K562 (cell line): Measurements from ENCODE around the gene DOP1B. TPM values are rescaled to one million over a fixed set of nuclear protein-coding genes. Genes with fewer than 3 reads are reported as not detected.
"Not testable (repeated sequence)": the region's sequence is repeated elsewhere in the genome, so short reads cannot be mapped to it uniquely, and the experiment has no call there.

Experiments
- ATAC-seq: fragments of 200-7000 bp; cut with Tn5 transposase; 3 replicates; pipeline ENCODE4 v1.9.1; 2020; ENCODE audit warnings: moderate library complexity
- BruUV-seq: library from RNA; stranded (reverse); fragments of 400-500 nt; replicated peaks from 2 replicates; lab custom pipeline; 2021; lab: Mats Ljungman, UMichigan
- CTCF ChIA-PET: fragments of 300-600 bp; formaldehyde crosslinking; extraction: SDS; loops from one replicate; lab custom pipeline; 2021; ENCODE audit warnings: low intra/inter-chr PET ratio; lab: Yijun Ruan, JAX
- POLR2A ChIA-PET: fragments of 300-600, 350-650 bp; sonication (Branson Sonifier 250); formaldehyde crosslinking; extraction: SDS; loops from one replicate; lab custom pipeline; 2021; ENCODE audit warnings: antibody characterized with exemption, inconsistent platforms; lab: Yijun Ruan, JAX
- DNase-seq, 4 experiments: peaks; one replicate each; pipeline versions ENCODE4 v3.0.0 to v3.0.0-alpha.2; 2011 to 2018; ENCODE audit warnings: low spot score in 3 of 4, mixed read lengths in 3 of 4; ENCODE audit errors: extremely low read depth in 1 of 4
- FAIRE-seq: peaks from 2 replicates; lab custom pipeline; 2011; peaks lifted over from hg19 to GRCh38; lab: Jason Lieb, UNC
- H2AFZ ChIP-seq: 2 replicates; pipeline ENCODE4 v1.6.0; 2011; ENCODE audit warnings: low read depth, low read length, control low read depth, inconsistent platforms
- H3K27ac ChIP-seq: fragments of 200-600 bp; 3 replicates; pipeline ENCODE4 v1.8.0; 2011; ENCODE audit warnings: low read depth, mild to moderate bottlenecking, control low read depth, inconsistent platforms, low read length, moderate library complexity, mixed read lengths; ENCODE audit errors: extremely low read depth
- H3K27me3 ChIP-seq, 2 experiments: fragments of 300-600 bp in 1 of 2; 2 replicates in 1 of 2; 3 replicates in 1 of 2; pipeline versions ENCODE4 v1.6.0 to v1.8.0; 2011; ENCODE audit warnings: inconsistent platforms in 2 of 2, low read length in 2 of 2, mild to moderate bottlenecking in 1 of 2, mixed read lengths in 1 of 2, moderate library complexity in 1 of 2; ENCODE audit not compliant: control insufficient read depth in 2 of 2, insufficient read depth in 2 of 2
- H3K36me3 ChIP-seq: fragments of 300-600 bp; 3 replicates; pipeline ENCODE4 v1.8.0; 2011; ENCODE audit warnings: mild to moderate bottlenecking, low read length, inconsistent platforms; ENCODE audit not compliant: control insufficient read depth, insufficient read depth
- H3K4me1 ChIP-seq, 2 experiments: fragments of 200-600 bp in 1 of 2; replicated peaks in 1 of 2; 2 replicates in 1 of 2; 3 replicates in 1 of 2; pipeline versions ENCODE4 v1.5.1 to v1.8.0; 2011; ENCODE audit warnings: inconsistent platforms in 2 of 2, low read length in 2 of 2, mild to moderate bottlenecking in 1 of 2, mixed read lengths in 1 of 2, moderate library complexity in 1 of 2; ENCODE audit not compliant: control insufficient read depth in 2 of 2, insufficient read depth in 2 of 2
- H3K4me2 ChIP-seq: 2 replicates; pipeline ENCODE4 v1.6.1; 2011; ENCODE audit warnings: low read length, control low read depth, inconsistent platforms, mixed read lengths; ENCODE audit not compliant: insufficient read depth
- H3K4me3 ChIP-seq: fragments of 200-600 bp; sonication (generic), shearing (Covaris generic); 2 replicates; pipeline ENCODE4 v1.5.1; 2016; ENCODE audit warnings: control low read depth, inconsistent platforms
- H3K79me2 ChIP-seq: fragments of 200-600 bp; 3 replicates; pipeline ENCODE4 v1.8.0; 2011; ENCODE audit warnings: low read length, inconsistent platforms; ENCODE audit not compliant: control insufficient read depth, insufficient read depth
- H3K9ac ChIP-seq, 2 experiments: 2 replicates each; pipeline versions ENCODE4 v1.6.0 to v1.6.1; 2011; ENCODE audit warnings: low read depth in 2 of 2, low read length in 2 of 2, control low read depth in 1 of 2, inconsistent platforms in 1 of 2, mild to moderate bottlenecking in 1 of 2, mixed read lengths in 1 of 2; ENCODE audit not compliant: insufficient read depth in 1 of 2
- H3K9me1 ChIP-seq: one replicate; pipeline ENCODE4 v1.6.0; 2011; ENCODE audit warnings: inconsistent platforms, mild to moderate bottlenecking, low read length, moderate library complexity; ENCODE audit not compliant: control insufficient read depth, insufficient read depth
- H3K9me3 ChIP-seq: replicated peaks from 2 replicates; pipeline ENCODE4 v1.5.1; 2011; ENCODE audit warnings: low read depth, low read length, inconsistent platforms; ENCODE audit not compliant: control insufficient read depth, insufficient read depth
- H4K20me1 ChIP-seq: replicated peaks from 2 replicates; pipeline ENCODE4 v1.6.1; 2011; ENCODE audit warnings: low read length, inconsistent platforms, mixed read lengths; ENCODE audit not compliant: control insufficient read depth, insufficient read depth
- CBX2 ChIP-seq: fragments of 200-600 bp; sonication (generic); IDR thresholded peaks from one replicate; pipeline ENCODE4 v1.6.1; 2012; ENCODE audit warnings: mild to moderate bottlenecking, low read length, inconsistent platforms; ENCODE audit not compliant: insufficient read depth, poor library complexity, severe bottlenecking
- DMBX1 ChIP-seq: fragments of 250-450 bp; sonication (Bioruptor Pico); IDR thresholded peaks from 2 replicates; pipeline ENCODE4 v1.8.0; 2022; ENCODE audit warnings: inconsistent platforms, mild to moderate bottlenecking, moderate library complexity, borderline replicate concordance
- EZH2 ChIP-seq: IDR thresholded peaks from 2 replicates; pipeline ENCODE4 v1.6.1; 2012; ENCODE audit warnings: low read depth, mild to moderate bottlenecking, inconsistent platforms, low read length, borderline replicate concordance
- MTA3 ChIP-seq: fragments of 450-650 bp; formaldehyde crosslinking; IDR thresholded peaks from 2 replicates; pipeline ENCODE4 v1.6.1; 2017; ENCODE audit warnings: mild to moderate bottlenecking, borderline replicate concordance
- PCBP1 ChIP-seq: fragments of 200-400 bp; formaldehyde crosslinking; IDR thresholded peaks from 2 replicates; pipeline ENCODE4 v1.6.1; 2018; ENCODE audit warnings: mild to moderate bottlenecking, low read depth, low read length; ENCODE audit not compliant: poor library complexity, severe bottlenecking
- PML ChIP-seq: IDR thresholded peaks from 2 replicates; pipeline ENCODE4 v1.6.1; 2012; ENCODE audit warnings: low read length, inconsistent platforms
- SNIP1 ChIP-seq: fragments of 450-650 bp; IDR thresholded peaks from 2 replicates; pipeline ENCODE4 v1.7.1; 2017; ENCODE audit warnings: low read depth, mild to moderate bottlenecking
- TAF15 ChIP-seq: fragments of 200-400 bp; formaldehyde crosslinking; IDR thresholded peaks from 2 replicates; pipeline ENCODE4 v1.6.1; 2017; ENCODE audit warnings: mild to moderate bottlenecking, low read depth, low read length, moderate library complexity
- ZNF12 ChIP-seq: sonication (generic); formaldehyde crosslinking; IDR thresholded peaks from 2 replicates; pipeline ENCODE4 v1.4.0; 2020; ENCODE audit warnings: mild to moderate bottlenecking, missing genetic modification reagents
- ZNF354B ChIP-seq: fragments of 250-450 bp; sonication (Bioruptor Pico); IDR thresholded peaks from 2 replicates; pipeline ENCODE4 v1.4.0; 2020
- WGBS: fragments of 100-300 bp; shearing (Covaris generic); methylation state at CpG from one replicate; pipeline ENCODE4 v1.1.6; 2016; ENCODE audit warnings: low coverage, mixed read lengths; ENCODE audit not compliant: insufficient coverage; ENCODE audit errors: missing lambda C conversion rate; 5-methylcytosine and 5-hydroxymethylcytosine counted together
- in situ Hi-C: fragments of 300-500 bp; cut with MboI; formaldehyde crosslinking; loops from 4 replicates; pipeline ENCODE4 v1.15.0; 2018; ENCODE audit warnings: inconsistent platforms, mixed read lengths
- intact Hi-C: fragments of 100-400 bp; cut with micrococcal nuclease; formaldehyde crosslinking; loops from 2 replicates; pipeline ENCODE4 v1.14.2; 2022
- polyA plus RNA-seq, 8 experiments: library from polyadenylated mRNA; depleted of rRNA in 4 of 8; stranded (reverse) in 5 of 8; unstranded in 3 of 8; fragments of >200 nt; fragmentation: Nextera tagmentation in 2 of 8; fragmentation: Illumina TruSeq in 1 of 8; extraction: Ambion mirVana in 2 of 8; extraction: Trizol in 1 of 8; gene quantifications; 2 replicates each; pipeline versions ENCODE4 v1.2.1 to v1.2.3, GENCODE V29; 2011 to 2014; ENCODE audit warnings: inconsistent platforms in 1 of 8, missing spikeins in 1 of 8
- total RNA-seq, 7 experiments: library from RNA; depleted of rRNA in 6 of 7; stranded (reverse); fragments of >200 nt in 6 of 7; fragmentation: Illumina TruSeq in 2 of 7; extraction: Trizol in 2 of 7; gene quantifications; 2 replicates each; pipeline versions ENCODE4 v1.2.1 to v1.2.3, GENCODE V29; 2011 to 2021; ENCODE audit warnings: low replicate concordance in 1 of 7
- TF ChIP-seq, protein P1 (sequence below): fragments of 250-450 bp; sonication (Bioruptor Pico); IDR thresholded peaks from 2 replicates; pipeline ENCODE4 v1.4.0; 2020; ENCODE audit warnings: mild to moderate bottlenecking, moderate library complexity
- TF ChIP-seq, protein P2 (sequence below), 2 experiments: fragments of 450-650 bp; IDR thresholded peaks; 2 replicates each; pipeline ENCODE4 v1.6.1; 2016

DOP1B gene
- total and polyA plus RNA-seq, 9 of the 15 experiments (the other 6 are each of a cell fraction or from before 2014, with no cell fraction given), result 0.04 to 2.2 (median 0.68) TPM

DNA sequence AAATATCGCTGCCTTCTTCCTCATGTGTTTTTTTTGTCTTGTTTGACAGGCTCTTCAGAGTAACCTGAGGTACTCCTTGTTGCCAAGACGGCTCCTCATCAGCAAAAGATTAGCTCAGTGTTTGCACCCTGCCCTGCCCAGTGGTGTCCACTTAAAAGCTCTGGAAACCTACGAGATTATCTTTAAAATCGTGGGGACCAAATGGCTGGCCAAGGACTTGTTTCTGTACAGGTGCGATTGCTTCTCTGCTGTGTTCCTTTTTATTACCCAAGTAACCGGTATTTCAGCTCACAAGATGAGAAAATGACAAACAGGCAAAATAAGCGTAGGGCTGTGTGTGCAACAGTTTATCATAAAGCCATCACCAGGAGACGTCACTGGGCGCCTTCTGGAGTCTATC is 42.4 kb downstream of the DOP1B start:
- TF ChIP-seq, protein P1, sequence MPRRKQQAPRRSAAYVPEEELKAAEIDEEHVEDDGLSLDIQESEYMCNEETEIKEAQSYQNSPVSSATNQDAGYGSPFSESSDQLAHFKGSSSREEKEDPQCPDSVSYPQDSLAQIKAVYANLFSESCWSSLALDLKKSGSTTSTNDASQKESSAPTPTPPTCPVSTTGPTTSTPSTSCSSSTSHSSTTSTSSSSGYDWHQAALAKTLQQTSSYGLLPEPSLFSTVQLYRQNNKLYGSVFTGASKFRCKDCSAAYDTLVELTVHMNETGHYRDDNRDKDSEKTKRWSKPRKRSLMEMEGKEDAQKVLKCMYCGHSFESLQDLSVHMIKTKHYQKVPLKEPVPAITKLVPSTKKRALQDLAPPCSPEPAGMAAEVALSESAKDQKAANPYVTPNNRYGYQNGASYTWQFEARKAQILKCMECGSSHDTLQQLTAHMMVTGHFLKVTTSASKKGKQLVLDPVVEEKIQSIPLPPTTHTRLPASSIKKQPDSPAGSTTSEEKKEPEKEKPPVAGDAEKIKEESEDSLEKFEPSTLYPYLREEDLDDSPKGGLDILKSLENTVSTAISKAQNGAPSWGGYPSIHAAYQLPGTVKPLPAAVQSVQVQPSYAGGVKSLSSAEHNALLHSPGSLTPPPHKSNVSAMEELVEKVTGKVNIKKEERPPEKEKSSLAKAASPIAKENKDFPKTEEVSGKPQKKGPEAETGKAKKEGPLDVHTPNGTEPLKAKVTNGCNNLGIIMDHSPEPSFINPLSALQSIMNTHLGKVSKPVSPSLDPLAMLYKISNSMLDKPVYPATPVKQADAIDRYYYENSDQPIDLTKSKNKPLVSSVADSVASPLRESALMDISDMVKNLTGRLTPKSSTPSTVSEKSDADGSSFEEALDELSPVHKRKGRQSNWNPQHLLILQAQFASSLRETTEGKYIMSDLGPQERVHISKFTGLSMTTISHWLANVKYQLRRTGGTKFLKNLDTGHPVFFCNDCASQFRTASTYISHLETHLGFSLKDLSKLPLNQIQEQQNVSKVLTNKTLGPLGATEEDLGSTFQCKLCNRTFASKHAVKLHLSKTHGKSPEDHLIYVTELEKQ (CRISPR knock-in tag), result no peak
- TF ChIP-seq, protein P2, sequence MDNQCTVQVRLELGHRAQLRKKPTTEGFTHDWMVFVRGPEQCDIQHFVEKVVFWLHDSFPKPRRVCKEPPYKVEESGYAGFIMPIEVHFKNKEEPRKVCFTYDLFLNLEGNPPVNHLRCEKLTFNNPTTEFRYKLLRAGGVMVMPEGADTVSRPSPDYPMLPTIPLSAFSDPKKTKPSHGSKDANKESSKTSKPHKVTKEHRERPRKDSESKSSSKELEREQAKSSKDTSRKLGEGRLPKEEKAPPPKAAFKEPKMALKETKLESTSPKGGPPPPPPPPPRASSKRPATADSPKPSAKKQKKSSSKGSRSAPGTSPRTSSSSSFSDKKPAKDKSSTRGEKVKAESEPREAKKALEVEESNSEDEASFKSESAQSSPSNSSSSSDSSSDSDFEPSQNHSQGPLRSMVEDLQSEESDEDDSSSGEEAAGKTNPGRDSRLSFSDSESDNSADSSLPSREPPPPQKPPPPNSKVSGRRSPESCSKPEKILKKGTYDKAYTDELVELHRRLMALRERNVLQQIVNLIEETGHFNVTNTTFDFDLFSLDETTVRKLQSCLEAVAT (IDR thresholded peaks at IDR 0.05), result no peak
- TF ChIP-seq PML (no peak), PCBP1 (no peak), CBX2 (no peak), ZNF12 (no peak), DMBX1 (CRISPR knock-in tag) (no peak), ZNF354B (CRISPR knock-in tag) (no peak), SNIP1 (no peak), MTA3 (no peak), EZH2 (no peak), TAF15 (no peak)
- FAIRE-seq (no peak), DNase-seq (no peak), ATAC-seq (no peak)
- H3K9me1 ChIP-seq, result no peaks in the 10 kb centered on the region
- H2AFZ ChIP-seq, result no peak overlapping the region
- H3K4me2 ChIP-seq, result no peak overlapping the region
- H3K27ac ChIP-seq, result no peak overlapping the region
- WGBS, result 11% methylated on average over 9 of the region's 9 CpGs
- ChIA-PET POLR2A (no interaction called here), CTCF (no interaction called here)
- H3K4me1 ChIP-seq, result peaks cover 0 to 3% of the 10 kb centered on the region in 2 experiments; a peak in 2 of 5 replicates
- BruUV-seq, result no TSS peak
- no peaks in the 10 kb centered on the region; the same call in 1 of the 2 replicates for H3K9me3 ChIP-seq
- in situ Hi-C loops (no loop called here), intact Hi-C loops (no loop called here)
- no peak overlapping the region for H3K9ac ChIP-seq
- peaks cover 11% of the 10 kb centered on the region; the same call in 1 of the 2 replicates for H4K20me1 ChIP-seq
- no peak overlapping the region for H3K4me3 ChIP-seq
- no peaks in the 10 kb centered on the region for H3K36me3 ChIP-seq
- no peaks in the 10 kb centered on the region for H3K79me2 ChIP-seq
- peaks cover 23 to 50% of the 10 kb centered on the region in 2 experiments for H3K27me3 ChIP-seq

DNA sequence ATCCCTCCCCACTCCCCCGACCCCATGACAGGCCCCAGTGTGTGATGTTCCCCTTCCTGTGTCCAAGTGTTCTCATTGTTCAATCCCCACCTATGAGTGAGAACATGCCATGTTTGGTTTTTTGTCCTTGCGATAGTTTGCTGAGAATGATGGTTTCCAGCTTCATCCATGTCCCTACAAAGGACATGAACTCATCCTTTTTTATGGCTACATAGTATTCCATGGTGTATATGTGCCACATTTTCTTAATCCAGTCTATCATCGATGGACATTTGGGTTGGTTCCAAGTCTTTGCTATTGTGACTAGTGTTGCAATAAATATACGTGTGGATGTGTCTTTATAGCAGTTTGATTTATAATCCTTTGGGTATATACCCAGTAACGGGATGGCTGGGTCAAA is 43.0 kb downstream of the DOP1B start:
- POLR2A ChIA-PET, H3K9me3 ChIP-seq, intact Hi-C loops, DNase-seq, ATAC-seq, BruUV-seq, H3K9me1 ChIP-seq, H3K27ac ChIP-seq, CTCF ChIA-PET, H2AFZ ChIP-seq, in situ Hi-C loops, H3K9ac ChIP-seq, H3K79me2 ChIP-seq, H3K36me3 ChIP-seq, H3K4me3 ChIP-seq, H3K4me1 ChIP-seq, FAIRE-seq, H3K4me2 ChIP-seq: not testable (repeated sequence)
- H3K27me3 ChIP-seq, result peaks cover 23 to 55% of the 10 kb centered on the region in 2 experiments
- H4K20me1 ChIP-seq, result peaks cover 11% of the 10 kb centered on the region; the same call in 1 of the 2 replicates
- WGBS, result 16% methylated on average over 4 of the region's 5 CpGs
